GM18505 (cell line): ENCODE measurements around the gene ADGRL1.
"Not testable (repeated sequence)": the region's sequence is repeated elsewhere in the genome, so short reads cannot be mapped to it uniquely, and the experiment has no call there.

Experiments
- ATAC-seq: cut with Tn5 transposase; IDR thresholded peaks from one replicate; pipeline ENCODE4 v1.9.1; 2021; ENCODE audit not compliant: unreplicated experiment
- POLR2A ChIP-seq: IDR thresholded peaks from 4 replicates; pipeline ENCODE4 v1.6.1; 2011; ENCODE audit warnings: borderline replicate concordance; ENCODE audit not compliant: insufficient read depth, insufficient read length; ENCODE audit errors: extremely low read depth

Gene ADGRL1

GRCh38 chr19:14203177-14203576 is 2.8 kb downstream of the ADGRL1 start:
- ATAC-seq = no peak
- TF ChIP-seq POLR2A = no peak

DNA sequence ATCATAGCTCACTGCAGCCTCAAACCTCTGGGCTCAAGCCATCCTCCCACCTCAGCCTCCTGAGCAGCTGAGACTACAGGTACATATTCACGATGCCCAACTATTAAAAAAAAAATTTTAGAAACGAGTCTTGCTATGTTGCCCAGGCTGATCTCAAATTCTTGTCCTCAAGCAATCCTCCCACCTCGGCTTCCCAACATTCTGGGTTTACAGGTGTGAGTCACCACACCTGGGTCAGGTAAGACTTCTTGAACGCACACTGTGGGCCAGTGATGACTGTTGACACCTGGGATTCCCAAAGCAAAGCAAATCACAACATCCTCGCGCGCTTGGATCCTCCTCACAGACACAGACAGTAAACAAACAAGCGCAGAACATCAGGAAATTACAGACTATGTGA is 4.5 kb downstream of the ADGRL1 start:
- ATAC-seq = not testable (repeated sequence)

GRCh38 chr19:14200147-14200841 is 5.7 kb downstream of the ADGRL1 start:
- ATAC-seq = not testable (repeated sequence)

- no peak for ATAC-seq
- no peak for TF ChIP-seq POLR2A
Observed at GRCh38 chr19:14198384-14199376, 7.3 kb downstream of the ADGRL1 start.

DNA sequence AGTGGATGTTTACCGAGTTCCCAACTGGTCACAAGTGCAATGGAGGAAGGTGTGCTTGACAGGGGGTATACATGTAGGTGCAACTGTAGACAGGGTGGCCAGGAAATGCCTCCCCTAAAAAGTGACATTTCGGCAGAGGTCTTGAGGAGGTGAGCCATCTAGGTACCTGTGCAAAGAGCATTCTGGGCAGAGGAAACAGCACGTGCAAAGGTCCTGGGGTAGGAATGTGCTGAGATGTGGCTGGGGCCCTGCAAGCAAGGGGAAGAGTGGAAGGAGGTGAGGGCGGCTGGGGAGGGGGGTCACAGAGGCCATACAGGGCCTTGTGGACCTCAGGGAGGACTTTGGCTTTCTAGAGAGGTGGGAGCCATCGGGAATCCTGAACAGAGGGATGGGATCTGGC is 8.1 kb downstream of the ADGRL1 start:
- ATAC-seq = no peak
- no peak for TF ChIP-seq POLR2A

DNA sequence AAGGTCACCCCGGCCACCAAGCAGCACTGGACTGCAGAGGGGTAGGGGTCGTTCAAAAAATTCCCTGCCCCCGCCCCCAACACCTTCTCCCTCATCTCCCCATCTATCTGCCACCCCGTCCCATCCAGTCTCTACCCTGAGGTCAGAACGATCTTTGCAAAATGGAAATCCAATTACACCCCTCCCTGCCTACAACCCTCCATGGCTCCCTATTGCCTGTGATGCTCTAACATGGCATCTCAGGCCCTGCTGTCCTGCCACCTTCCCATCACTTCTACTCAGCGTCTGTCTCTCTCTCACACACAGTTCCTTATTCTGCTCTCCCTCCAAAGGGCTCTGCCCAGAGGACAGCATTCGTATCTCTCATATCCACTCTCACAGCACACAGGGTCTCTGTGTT is 8.7 kb downstream of the ADGRL1 start:
- ATAC-seq = not testable (repeated sequence)

- ATAC-seq = not testable (repeated sequence)
Observed at GRCh38 chr19:14196105-14196504, 9.9 kb downstream of the ADGRL1 start.

- ATAC-seq = not testable (repeated sequence)
Observed at GRCh38 chr19:14195216-14195615, 10.8 kb downstream of the ADGRL1 start.

DNA sequence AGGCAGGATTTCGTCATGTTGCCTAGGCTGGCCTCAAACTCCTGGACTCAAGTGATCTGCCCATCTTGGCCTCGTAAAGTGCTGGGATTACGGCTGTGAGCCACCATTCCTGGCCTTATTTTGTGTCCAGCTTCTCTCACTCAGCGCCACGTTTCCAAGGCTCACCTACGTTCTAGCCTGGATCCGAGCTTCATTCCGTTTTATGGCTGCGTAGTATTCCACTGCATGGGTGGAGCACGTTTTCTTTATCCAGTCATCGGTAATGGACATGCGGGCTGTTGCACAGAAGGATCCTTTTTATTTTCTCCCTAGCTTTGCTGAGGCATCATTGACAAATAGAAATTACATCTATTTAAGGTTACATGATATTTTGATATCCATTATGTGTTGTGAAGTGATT is 16.6 kb downstream of the ADGRL1 start:
- no peak for ATAC-seq
- no peak for TF ChIP-seq POLR2A

DNA sequence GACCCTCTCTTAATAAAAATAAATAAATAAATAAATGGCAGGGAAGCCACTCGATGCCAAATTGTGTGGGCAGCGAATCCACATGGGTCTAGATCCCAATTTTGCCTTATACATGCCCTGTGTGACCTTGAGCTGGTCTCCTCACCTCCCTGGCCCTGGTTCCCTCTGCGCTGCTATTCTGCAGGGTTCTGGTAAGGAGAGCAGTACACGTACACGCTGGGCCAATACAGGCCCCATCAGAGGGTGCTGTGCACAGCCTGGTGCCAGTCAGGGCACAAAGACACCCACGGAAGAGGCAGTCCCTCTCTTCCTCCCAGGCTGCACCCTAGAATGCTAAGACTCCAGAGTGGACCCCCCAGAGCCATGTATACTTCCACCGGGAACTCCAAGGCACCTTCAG is 17.9 kb downstream of the ADGRL1 start:
- ATAC-seq = not testable (repeated sequence)

- no peak for TF ChIP-seq POLR2A
- ATAC-seq = no peak
Observed at GRCh38 chr19:14187561-14187960, 18.4 kb downstream of the ADGRL1 start.

DNA sequence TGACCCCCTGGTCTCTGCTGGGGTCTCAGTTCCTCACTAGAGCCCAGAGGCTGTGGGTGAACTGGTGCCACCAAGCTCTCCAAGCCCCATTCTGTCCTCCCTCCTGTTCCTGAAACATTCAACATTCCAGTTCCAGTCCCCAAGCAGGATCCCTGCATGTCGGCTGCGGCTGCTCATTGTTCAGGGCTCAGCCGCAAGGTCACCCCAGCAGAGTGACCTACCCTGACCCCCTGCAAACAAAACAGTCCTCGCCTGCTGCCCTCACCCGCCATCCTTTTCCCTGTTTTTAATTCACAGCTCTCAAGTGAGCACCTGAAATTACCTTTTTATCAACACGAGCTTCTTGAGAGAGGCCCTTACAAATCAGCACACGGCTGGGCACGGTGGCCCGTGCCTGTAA is 19.3 kb downstream of the ADGRL1 start:
- ATAC-seq = not testable (repeated sequence)

GRCh38 chr19:14185691-14186090 is 20.3 kb downstream of the ADGRL1 start:
- ATAC-seq = not testable (repeated sequence)

- TF ChIP-seq POLR2A = no peak
- ATAC-seq = no peak
Observed at GRCh38 chr19:14185158-14185557, 20.8 kb downstream of the ADGRL1 start.

DNA sequence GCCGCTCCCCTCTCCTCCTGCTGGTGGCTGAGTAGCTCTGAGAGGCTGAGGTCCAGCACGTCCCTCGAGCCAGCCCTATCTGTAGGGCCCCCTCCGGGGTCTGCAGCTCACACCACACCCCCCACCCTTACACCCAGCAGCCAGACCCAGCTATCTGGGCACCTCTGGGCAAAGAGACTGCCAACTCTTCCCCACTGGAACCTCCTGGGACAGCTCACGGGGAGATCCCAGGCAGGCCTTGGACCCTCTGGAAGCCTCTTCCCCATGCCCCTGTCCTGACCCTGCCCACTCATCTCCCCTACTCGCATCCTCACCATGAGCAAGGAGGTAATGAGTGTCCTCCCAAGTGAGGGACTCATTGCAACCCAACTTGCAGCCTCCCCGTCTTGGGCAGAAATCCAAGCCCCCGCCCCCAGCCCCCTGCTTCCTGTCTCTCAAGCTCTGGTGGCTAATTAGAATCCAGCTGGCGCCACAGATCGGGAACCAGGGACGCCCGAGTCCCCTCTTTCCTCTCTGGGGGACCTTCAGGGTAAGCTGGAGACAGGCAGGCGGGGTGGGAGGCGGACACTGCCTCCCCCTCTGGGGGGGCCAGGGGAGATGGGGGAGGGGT is 22.1 kb downstream of the ADGRL1 start:
- no peak for TF ChIP-seq POLR2A
- no peak for ATAC-seq
